OCI-M2 (cell line): Measurements from ENCODE around the gene MCRS1.
A peak's percentile ranks its signal among the peaks of the same experiment; 100 is the strongest.

Source experiments
- DNase-seq: peaks from one replicate; lab custom pipeline; 2025; ENCODE audit not compliant: unreplicated experiment; lab: John Stamatoyannopoulos, UW

The MCRS1 gene

DNA sequence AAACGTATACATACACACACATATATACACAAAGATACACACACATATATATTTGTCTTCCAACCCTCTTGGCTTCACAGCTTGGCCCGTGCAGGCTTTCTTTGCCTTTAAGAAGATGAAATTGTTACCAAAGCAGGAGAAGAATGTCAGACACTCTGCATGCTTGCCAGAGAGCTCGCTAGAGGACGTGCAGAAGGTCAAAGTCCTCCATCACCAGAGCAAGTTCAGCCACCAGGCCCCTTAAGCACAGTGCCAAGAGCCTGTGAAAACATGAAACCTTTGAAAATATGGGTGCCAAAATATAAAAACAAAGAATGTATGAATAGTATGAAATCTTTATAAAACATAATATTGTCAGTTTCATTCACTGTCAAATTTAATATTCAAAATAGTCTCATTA is 14.9 kb upstream of the MCRS1 start:
- no peak for DNase-seq

DNA sequence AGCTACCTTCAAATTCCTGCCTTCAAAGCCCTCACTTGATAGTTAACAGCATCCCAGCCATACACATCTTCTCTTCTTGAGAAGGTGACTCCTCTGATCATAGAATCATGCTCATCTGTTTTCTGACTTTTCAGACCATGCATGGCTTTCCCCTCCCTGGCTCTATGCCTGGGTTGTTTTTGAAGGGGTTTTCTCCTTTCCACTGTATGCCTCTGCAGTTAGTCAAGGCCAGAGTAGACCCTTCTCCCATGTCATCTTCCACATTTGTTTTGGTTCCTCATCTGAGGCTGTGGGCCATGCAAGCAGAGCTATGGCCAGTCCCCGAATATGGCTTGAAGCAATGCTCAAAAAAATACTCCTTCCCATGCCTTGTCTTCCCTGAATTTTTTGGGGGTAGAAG is 14.3 kb upstream of the MCRS1 start:
- no peak for DNase-seq

DNA sequence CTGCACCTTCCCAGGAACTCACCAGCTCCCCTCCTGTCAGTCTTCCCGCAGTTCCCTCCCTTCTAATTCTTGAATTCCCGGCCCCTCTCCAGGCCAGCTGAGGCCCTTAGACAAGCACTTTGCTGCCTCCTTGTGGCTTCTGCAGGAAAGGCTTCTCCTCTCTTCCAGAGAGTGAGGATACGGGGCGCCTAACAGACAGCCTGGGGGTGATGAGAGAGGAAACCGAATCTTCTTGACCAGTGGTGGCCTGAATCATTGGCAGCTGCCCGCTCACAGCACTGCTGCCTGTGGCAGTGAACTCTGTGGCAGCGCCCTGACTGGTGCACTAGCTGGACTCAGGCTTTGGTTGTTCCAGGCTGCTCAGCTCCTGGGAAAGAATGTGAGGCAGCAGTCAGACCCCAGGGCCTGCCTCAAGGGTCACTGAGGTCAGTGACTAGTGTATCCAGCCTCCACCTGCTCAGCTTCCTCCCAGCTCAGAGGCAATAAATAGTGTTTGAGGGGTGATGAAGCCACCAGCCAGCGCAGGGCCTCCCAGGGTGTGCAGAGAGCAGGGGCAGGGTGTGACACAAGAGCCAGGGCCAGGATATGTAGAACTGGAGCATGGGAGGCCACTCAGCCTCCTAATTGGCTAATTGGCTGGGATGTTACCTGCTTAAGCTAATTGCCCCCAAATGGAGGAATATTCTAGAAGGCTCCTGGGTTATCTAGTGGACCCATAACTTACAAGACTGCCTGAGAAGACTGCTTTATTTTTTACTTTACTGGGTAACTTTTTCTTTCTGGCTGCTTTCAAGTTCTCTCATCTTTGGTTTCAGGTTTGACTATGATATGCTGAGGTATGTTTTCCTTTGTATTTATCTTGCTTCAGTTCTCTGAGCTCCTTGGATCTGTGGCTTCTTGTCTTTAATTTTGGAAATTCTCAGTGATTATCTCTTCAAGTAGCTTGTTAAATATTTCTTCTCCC is 12.9 kb upstream of the MCRS1 start:
- peak; percentile 2 for DNase-seq

DNA sequence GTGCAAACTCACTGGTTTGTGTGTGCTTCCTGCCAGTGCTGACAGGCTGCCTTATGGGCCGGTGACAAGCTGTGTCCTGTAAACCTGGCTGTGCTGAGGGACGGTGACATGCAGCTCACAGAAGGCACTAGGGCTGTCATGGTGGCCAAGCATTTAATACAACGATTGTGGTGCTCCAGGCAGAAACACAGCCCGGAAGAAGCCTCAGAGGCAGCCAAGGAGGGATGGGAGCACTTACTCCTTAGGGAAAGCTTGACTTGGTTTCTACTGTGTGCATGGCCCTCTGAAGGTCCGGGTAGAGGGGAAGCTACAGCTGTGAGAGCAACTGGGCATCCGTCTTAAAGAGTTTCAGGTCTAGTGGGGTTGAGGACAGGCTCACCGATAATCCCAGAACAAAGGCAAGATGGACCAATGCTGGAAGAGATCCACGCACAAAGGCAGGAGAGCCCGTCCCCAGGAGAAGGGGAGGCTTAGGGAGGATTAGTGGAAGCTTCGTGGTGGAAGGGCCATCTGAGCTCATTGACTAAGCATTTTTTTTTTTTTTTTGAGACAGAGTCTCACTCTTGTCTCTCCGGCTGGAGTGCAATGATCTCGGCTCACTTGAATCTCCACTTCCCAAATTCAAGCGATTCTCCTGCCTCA is 10.7 kb upstream of the MCRS1 start:
- DNase-seq, result no peak

DNA sequence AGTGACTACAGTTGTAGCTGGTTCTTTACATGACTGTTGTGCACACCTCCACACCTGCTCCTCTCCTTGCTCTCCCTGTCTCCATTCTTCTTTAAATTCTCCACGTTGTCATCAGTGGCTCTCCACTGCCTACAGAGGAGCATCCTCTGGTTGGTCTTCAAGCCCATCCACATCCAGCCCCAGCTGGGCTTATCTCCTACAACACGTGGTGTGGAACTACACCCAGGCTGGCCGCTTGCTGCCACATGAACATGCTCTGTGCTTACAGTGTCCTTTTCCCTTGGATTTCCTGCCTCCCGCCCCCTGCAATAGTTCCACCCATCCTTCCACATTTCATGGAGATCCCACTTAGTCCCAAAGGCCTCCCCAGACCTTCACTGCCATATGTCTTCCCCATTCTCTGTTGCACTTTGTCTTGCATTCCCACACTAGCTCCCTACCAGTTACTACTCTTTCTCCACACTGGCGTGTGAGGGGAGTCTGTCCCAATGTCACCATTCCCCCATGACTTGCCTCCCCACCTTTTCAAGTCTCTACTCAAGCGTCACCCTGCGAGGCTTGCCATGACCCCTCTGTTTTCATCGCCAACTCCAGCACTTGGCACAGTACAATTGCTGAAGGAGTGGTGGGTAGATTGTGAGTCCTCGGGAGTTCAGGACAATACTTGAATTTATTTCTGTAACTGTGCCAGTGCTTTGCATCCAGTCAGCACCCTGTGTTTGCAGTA is 9.8 kb upstream of the MCRS1 start:
- no peak for DNase-seq

DNA sequence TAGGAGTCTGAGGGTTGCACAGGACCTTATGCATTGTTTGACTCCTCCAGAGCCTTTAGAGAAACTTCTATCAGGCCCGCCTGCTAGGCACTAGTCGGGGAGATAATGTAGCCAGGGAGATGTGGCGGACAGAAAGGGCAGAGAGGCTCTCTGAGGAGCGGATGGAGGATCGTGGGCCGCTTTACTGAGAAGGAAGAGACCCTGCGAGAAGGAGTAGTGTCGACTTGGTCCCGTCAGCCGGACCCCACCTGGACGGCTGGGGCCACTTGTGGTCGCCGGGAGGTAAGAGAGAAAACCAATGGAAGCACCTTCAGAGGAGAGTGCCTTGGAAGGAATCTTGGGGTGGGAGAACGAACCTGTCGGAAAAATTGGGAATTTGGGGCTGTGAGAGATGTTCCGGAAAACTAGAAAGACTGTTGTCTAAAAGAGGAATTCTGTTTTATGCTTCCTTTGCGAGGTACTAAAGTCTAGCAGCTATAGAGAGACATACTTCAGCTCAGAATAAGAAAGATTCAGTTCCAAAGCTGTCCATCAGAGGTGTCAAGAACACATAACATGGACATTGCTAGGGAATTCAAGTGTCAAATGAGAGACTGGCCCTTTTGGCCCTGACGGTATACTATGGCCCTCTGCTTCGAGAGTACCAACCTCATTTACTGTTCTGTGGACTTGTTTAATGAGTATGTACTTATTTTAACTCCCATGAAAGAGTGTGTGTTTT is 660 bp upstream of the MCRS1 start:
- no peak for DNase-seq

DNA sequence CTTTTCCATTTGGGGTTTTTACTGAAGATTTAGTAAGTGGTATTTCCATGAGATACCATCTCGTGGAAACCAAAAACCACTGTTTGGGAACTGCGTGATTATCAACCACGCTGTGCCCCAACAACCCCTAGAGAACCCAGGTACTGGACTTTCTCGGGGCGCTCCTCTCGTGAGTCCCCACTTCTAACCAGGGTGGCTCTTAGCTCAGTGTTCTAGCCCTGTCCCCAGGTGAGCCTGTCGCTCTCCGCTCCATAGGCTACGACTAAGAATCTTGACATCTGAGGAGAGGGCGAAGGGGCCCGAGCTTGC is 686 bp downstream of the MCRS1 start:
- DNase-seq, result no peak

DNA sequence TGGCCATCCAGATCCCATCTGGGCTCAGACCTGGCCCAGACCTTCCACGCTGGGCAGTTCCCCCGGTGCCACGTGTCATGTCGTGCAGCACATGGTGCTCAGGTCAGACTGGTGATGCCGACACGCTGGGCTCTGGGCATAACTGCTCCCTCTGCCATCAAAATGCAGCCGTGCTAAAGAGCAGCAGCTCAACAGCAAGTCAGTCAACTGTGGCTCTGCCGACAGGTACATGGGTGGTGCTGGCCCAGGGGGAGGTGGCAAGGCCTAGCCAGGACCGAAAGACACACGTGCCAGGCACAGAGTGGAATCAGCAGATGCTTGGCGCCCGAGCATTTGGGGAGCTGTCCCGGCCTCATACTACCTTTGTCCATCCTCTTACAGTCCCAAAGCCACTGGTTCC is 1.6 kb downstream of the MCRS1 start:
- DNase-seq, result no peak

DNA sequence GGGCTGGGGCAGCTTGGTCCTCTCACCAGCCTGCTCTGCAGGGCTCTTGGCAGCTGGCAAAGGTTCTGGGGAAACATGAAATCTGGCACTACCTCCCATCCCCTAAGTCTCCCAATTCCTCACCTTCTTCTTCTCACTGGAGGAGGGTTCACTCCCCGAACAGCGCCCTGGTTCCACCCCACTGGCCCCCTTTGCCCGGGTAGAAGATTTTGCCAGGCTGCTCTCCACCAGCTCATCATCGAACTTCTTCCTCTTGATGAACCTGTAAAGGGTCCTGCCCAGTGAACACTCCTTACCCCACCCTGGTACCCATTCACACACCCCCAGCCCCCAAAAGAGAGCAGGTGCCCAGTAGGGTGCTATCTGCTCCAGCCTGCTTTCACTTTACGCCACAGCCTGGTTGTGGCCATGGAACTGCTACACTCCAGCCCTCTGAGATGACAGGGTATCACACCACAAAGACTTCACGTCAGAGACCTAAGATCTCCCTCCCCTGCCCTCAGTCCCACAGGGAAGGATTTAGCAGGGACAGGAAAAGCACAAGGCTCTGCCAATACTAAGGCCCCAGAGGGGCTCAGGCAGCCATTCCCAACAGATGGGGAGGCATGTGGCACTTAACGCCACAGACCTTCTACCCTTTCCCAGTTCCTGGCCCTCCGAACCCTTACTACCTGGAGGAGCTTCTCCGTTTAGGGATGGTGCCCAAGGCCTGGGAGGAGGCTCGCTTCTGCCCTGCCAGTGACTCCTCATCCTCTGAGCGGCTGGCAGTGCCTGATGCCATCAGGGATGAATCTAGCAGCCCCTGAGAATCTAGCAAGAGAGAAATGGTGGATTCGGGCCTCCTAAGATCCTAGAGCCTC is 2.3 kb downstream of the MCRS1 start:
- DNase-seq, result no peak

DNA sequence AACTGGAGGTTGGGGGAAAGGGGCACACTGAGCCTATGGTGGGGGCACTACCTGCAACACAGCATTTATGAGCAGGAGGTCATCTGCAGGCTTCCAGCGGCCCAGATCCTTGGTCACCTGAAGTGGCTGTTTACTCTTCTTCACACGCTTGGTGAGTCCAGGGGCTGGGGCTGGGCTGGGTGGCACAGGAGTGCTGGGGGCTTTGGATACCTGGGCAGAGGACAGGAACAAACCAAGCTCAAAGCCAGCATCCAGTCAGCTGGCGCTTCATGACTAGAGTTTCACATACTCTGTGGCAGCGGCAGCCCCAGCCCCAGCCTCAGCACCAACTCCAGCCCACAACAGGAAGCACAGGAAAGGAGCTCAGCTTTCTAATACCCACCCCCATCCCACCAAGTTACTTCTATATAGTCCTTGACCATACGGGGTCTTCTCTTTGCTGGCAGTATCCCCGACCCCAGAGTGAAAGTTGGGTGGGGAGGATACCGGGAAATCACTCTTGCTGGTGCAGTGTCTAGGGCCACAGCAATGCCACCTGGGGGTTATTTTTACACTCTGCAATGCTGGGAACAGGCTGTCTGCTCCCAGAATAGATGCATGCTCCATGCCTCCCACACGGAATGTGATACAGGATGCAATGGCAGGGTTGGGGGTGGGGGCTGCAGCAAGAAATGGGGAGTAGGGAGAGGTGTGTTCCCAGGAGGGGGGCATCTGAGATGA is 3.1 kb downstream of the MCRS1 start:
- no peak for DNase-seq

DNA sequence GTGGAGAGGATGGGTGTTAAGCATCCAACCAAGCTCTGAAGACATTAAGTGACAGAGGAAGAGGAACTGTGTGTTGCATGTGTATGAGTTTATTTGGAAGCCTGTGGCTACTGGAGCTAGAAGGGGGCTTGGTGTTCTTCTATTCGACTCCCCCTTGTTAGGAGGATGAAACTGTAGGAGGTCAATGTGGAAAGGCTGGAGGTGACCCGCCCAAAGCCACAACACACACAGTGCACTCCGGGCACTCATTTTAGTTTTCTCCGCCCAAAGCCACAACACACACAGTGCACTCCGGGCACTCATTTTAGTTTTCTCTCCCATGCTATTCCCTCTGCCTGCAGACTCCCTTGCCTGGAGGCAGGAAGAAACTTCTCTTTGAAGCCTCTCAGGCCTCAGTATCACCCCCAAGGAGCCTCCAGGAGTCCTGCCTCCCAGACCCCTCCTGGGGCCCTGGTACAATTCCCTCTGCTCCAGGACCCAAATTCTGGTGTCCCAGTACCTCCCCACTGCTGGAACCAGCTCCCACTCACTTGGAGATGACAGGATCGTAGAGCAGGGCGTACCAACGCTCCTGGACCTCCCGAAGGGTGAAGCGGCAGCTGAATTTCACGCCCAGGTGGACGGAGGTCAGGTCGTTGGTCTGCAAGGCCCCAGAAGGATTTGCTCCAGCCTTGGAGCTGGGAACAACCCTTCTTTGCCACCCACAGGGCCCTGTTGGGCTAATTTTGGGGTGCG is 3.8 kb downstream of the MCRS1 start:
- no peak for DNase-seq

DNA sequence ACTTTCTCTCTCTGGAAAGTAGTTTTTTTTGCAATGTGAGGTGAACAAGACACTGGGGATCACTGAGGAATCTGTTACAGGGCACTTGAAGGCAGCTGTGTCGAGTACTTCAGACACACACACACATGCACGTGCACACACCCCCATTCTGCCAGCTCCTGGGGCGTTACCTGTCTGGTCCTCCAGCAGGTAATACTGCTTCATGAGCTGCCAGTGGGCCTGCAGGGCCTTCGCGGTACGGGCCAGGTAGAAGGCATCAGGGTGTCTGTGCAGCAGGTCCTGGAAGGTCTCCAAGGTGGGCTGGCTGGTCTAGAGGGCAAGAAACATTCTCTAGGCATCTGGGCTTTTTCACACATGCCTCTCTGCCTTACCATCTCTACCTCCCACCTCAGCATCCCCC is 5.1 kb downstream of the MCRS1 start:
- no peak for DNase-seq

DNA sequence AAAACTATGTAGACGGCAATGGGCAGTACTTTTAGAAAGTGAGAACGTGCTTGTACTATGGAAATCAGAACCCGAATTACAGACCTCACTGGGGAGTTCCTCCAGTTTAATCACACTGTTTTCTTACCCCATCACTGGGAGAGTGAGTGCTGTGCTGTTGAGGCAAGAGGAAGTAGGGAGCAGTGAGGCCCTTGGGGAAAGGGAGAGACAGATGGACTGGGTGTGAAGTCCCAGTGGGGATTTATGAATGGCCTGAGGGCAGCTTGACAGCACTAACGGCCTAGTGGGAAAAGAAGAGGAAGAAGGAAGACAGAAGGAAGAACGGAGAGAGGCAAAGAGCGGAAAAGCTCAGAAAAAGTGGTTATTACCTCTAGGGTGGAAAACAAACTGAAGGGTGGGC is 5.7 kb downstream of the MCRS1 start:
- no peak for DNase-seq

DNA sequence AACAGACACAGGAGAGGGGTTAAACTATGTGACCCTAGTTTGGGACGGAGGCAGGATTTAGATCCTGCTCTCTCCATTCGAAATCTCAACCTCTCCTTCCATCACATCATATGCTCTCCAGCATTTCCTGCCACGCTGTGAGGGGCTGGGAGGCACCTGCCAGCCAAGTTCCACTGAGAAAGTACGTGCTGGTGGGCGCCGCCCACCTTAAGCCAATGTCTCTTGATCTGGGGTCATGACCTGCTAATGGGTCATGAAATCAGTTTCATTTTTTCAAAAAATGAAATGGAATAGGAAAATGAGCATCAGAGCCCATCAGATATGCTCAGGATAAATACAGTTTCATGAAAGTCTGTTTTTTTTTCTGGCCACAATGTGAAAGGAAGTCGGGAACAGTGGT is 7.2 kb downstream of the MCRS1 start:
- no peak for DNase-seq

DNA sequence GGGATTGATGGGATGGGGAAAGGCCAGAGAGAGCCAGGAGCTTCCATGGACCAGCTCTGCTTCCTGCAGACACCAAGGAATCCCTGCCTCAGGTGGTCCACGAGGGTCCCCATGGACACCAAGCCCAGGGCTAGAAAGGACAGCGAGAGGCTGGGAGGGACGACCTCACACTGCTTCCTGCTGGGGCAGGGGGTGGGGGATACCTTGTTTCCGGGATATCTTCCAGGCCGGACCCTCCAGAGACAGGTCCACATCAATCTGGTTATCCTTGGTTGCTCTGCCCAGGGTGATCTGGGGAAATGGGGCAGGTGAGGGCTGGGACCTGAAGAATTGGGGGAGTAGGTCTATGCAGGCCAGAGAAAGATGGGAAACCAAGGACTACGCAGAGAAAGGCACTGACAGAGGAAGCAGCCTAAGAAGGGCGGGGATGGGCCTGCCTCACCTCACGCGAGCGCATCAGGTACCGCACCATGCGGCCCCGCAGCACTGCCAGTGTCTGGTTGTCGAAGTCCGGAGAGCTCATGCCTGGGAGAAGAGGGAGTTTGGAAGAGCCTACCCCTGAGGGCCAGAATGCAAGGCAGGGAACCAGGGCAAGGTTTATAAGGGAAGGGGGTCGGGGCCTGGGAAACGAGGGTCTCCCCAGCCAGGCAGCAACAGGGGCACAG is 8.8 kb downstream of the MCRS1 start:
- no peak for DNase-seq

DNA sequence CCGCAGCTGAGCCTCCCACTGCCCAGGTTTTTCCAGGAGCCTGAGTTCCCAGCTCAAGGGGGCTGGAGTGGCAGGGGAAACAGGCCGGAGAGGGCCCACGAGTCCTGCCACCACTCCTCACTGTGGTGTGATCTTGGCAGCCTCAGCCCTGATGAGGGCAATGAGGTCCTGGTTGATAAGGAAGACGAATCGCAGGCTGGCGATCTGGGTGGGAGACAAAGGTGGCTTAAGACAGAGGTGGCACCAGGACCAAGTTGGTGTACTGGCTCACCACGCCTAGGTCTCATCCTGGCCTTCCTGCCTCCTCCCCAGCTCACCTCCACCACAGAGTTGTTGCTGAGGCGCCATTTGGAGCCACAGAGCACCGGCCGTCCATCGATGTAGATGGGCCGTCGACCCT is 9.4 kb downstream of the MCRS1 start:
- no peak for DNase-seq

DNA sequence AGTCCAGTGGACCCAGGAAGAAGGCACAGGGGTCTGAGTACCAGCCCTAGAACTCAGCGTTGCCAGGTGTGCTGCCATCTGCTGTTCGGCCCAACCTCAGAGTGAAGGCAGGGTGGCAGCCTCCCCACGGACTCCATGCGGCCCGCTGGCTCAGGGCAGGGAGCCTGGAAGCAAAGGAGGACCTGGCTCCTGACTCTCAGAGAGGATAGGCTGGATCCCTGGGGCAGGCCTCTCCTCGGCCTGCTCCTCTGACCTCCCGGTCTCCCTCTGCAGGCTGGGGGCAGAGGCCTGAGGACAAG is 10.1 kb downstream of the MCRS1 start:
- no peak for DNase-seq

DNA sequence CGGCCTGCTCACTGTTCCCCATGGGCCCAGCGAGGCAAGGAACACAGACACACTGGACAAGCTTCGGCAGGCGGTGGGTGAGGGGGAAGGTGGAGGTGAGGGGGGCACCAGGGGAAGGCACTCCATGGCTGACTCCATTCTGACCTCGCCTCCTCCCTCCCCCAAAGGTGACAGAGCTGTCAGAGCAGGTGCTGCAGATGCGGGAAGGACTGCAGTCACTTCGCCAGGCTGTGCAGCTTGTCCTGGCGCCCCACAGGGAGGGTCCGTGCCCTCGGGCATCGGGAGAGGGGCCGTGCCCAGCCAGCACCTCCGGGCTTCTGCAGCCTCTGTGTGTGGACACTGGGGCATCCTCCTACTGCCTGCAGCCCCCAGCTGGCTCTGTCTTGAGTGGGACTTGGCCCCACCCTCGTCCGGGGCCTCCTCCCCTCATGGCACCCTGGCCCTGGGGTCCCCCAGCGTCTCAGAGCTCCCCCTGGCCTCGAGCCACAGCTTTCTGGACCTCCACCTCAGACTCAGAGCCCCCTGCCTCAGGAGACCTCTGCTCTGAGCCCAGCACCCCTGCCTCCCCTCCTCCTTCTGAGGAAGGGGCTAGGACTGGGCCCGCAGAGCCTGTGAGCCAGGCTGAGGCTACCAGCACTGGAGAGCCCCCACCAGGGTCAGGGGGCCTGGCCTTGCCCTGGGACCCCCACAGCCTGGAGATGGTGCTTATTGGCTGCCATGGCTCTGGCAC is 10.6 kb downstream of the MCRS1 start:
- no peak for DNase-seq
